Activated CD8-positive, alpha-beta memory T cell treated with anti-CD3 and anti-CD28 coated beads, Interleukin-2, amount 10 ng/mL, durations not matched to agents 7 days and 5 days (primary cell): Measurements from ENCODE around the gene HDAC9. TPM values are rescaled to one million over a fixed set of nuclear protein-coding genes. Genes with fewer than 3 reads are reported as not detected.
"Not testable (repeated sequence)": the region's sequence is repeated elsewhere in the genome, so short reads cannot be mapped to it uniquely, and the experiment has no call there.

Source experiments
- ATAC-seq: fragments of 150-1000 bp; cut with Tn5 transposase; one replicate; pipeline ENCODE4 v1.10.0; 2021; ENCODE audit warnings: moderate library complexity
- CTCF ChIA-PET: fragments of 350-600 bp; sonication (Branson Sonifier 250); formaldehyde crosslinking; loops from one replicate; lab custom pipeline; 2021; ENCODE audit warnings: antibody characterized with exemption; lab: Charles Lee
- DNase-seq: peaks from one replicate; pipeline ENCODE4 v3.0.0-alpha.2; 2020
- H3K27ac Mint-ChIP-seq: one replicate; pipeline ENCODE4 v1.8.0; 2021; ENCODE audit warnings: mild to moderate bottlenecking, mixed read lengths
- H3K27me3 Mint-ChIP-seq: one replicate; pipeline ENCODE4 v1.8.0; 2021; ENCODE audit warnings: mixed read lengths
- H3K36me3 Mint-ChIP-seq: one replicate; pipeline ENCODE4 v1.8.0; 2021; ENCODE audit warnings: mild to moderate bottlenecking, mixed read lengths
- H3K4me1 Mint-ChIP-seq: one replicate; pipeline ENCODE4 v1.8.0; 2021; ENCODE audit warnings: mixed read lengths
- H3K4me3 Mint-ChIP-seq: one replicate; pipeline ENCODE4 v1.8.0; 2021; ENCODE audit warnings: mild to moderate bottlenecking, moderate library complexity, mixed read lengths
- H3K9me3 Mint-ChIP-seq: one replicate; pipeline ENCODE4 v1.8.0; 2022; ENCODE audit warnings: low read depth, mixed read lengths
- total RNA-seq, 2 experiments: library from RNA; stranded (reverse); gene quantifications; one replicate each; pipeline ENCODE4 v1.2.3, GENCODE V29; 2021

The HDAC9 gene
- total RNA-seq, 2 experiments from 2014 or later, result 0.91 to 2.9 TPM

GRCh38 chr7:18693816-18694215 is 198.3 kb downstream of the HDAC9 start:
- ATAC-seq (no peak), DNase-seq (no peak)
- Mint-ChIP-seq H3K9me3 (no peaks in the 10 kb centered on the region), H3K27me3 (no peaks in the 10 kb centered on the region), H3K4me3 (no peak overlapping the region), H3K36me3 (no peaks in the 10 kb centered on the region), H3K4me1 (no peaks in the 10 kb centered on the region), H3K27ac (no peak overlapping the region)
- CTCF ChIA-PET, result no interaction called here

- Mint-ChIP-seq H3K27ac (no peak overlapping the region), H3K27me3 (no peaks in the 10 kb centered on the region), H3K4me1 (no peaks in the 10 kb centered on the region), H3K4me3 (no peak overlapping the region), H3K36me3 (no peaks in the 10 kb centered on the region), H3K9me3 (no peaks in the 10 kb centered on the region)
- no peak for ATAC-seq
- CTCF ChIA-PET, result no interaction called here
- no peak for DNase-seq
These were observed 198.9 kb downstream of the HDAC9 start for GRCh38 chr7:18694484-18694883.

GRCh38 chr7:18694911-18695310 is 199.4 kb downstream of the HDAC9 start:
- Mint-ChIP-seq H3K27ac (no peak overlapping the region), H3K9me3 (no peaks in the 10 kb centered on the region), H3K36me3 (no peaks in the 10 kb centered on the region), H3K4me3 (no peak overlapping the region), H3K4me1 (no peaks in the 10 kb centered on the region), H3K27me3 (no peaks in the 10 kb centered on the region)
- CTCF ChIA-PET, result no interaction called here
- no peak for DNase-seq
- no peak for ATAC-seq

GRCh38 chr7:18698258-18698734 is 202.7 kb downstream of the HDAC9 start:
- H3K9me3 Mint-ChIP-seq, result no peaks in the 10 kb centered on the region
- ATAC-seq (no peak), DNase-seq (no peak)
- CTCF ChIA-PET, result interaction anchor here (1.4 kb wide), 1 partner anchor 346 kb away, joined by 3 read pairs; no protein-coding TSS in a partner anchor
- no peak overlapping the region for H3K27ac Mint-ChIP-seq
- H3K36me3 Mint-ChIP-seq, result no peaks in the 10 kb centered on the region
- H3K27me3 Mint-ChIP-seq, result no peaks in the 10 kb centered on the region
- H3K4me3 Mint-ChIP-seq, result no peak overlapping the region
- no peaks in the 10 kb centered on the region for H3K4me1 Mint-ChIP-seq

- Mint-ChIP-seq H3K36me3 (no peaks in the 10 kb centered on the region), H3K27me3 (no peaks in the 10 kb centered on the region)
These were observed 204.6 kb downstream of the HDAC9 start for GRCh38 chr7:18700147-18700546.

GRCh38 chr7:18702071-18702829 is 206.7 kb downstream of the HDAC9 start:
- CTCF ChIA-PET, result no interaction called here
- no peak for ATAC-seq
- H3K4me1 Mint-ChIP-seq, result no peaks in the 10 kb centered on the region
- H3K27ac Mint-ChIP-seq, result no peak overlapping the region
- DNase-seq, result no peak
- no peaks in the 10 kb centered on the region for H3K27me3 Mint-ChIP-seq
- no peaks in the 10 kb centered on the region for H3K9me3 Mint-ChIP-seq
- H3K4me3 Mint-ChIP-seq, result no peak overlapping the region
- no peaks in the 10 kb centered on the region for H3K36me3 Mint-ChIP-seq

More at GRCh38 chr7:18700147-18700546, 204.6 kb downstream of the HDAC9 start:
- H3K9me3 Mint-ChIP-seq, result no peaks in the 10 kb centered on the region
- no peak overlapping the region for H3K27ac Mint-ChIP-seq
- ATAC-seq (no peak), DNase-seq (no peak)
- no peaks in the 10 kb centered on the region for H3K4me1 Mint-ChIP-seq
- no peak overlapping the region for H3K4me3 Mint-ChIP-seq
- CTCF ChIA-PET, result no interaction called here

- H3K27ac Mint-ChIP-seq, result no peak overlapping the region
- CTCF ChIA-PET, result no interaction called here
- H3K4me3 Mint-ChIP-seq, result no peak overlapping the region
- ATAC-seq (no peak), DNase-seq (no peak)
- H3K27me3 Mint-ChIP-seq, result no peaks in the 10 kb centered on the region
- no peaks in the 10 kb centered on the region for H3K4me1 Mint-ChIP-seq
- H3K9me3 Mint-ChIP-seq, result no peaks in the 10 kb centered on the region
- H3K36me3 Mint-ChIP-seq, result no peaks in the 10 kb centered on the region
These were observed 208.1 kb downstream of the HDAC9 start for GRCh38 chr7:18703685-18704084.

- H3K4me3 Mint-ChIP-seq, result no peak overlapping the region
- H3K4me1 Mint-ChIP-seq, result no peaks in the 10 kb centered on the region
- no peaks in the 10 kb centered on the region for H3K27me3 Mint-ChIP-seq
- no peaks in the 10 kb centered on the region for H3K9me3 Mint-ChIP-seq
- no peaks in the 10 kb centered on the region for H3K36me3 Mint-ChIP-seq
- ATAC-seq (no peak), DNase-seq (no peak)
- H3K27ac Mint-ChIP-seq, result no peak overlapping the region
- CTCF ChIA-PET, result no interaction called here
These were observed 211.1 kb downstream of the HDAC9 start for GRCh38 chr7:18706670-18707069.

- CTCF ChIA-PET, result no interaction called here
- H3K9me3 Mint-ChIP-seq, result no peaks in the 10 kb centered on the region
- ATAC-seq (no peak), DNase-seq (no peak)
- H3K36me3 Mint-ChIP-seq, result no peaks in the 10 kb centered on the region
- H3K27ac Mint-ChIP-seq, result no peak overlapping the region
- no peaks in the 10 kb centered on the region for H3K27me3 Mint-ChIP-seq
- no peak overlapping the region for H3K4me3 Mint-ChIP-seq
- no peaks in the 10 kb centered on the region for H3K4me1 Mint-ChIP-seq
These were observed 212.7 kb downstream of the HDAC9 start for GRCh38 chr7:18708204-18708603.

- DNase-seq (no peak), ATAC-seq (no peak)
- H3K36me3 Mint-ChIP-seq, result no peaks in the 10 kb centered on the region
- no peak overlapping the region for H3K27ac Mint-ChIP-seq
- H3K9me3 Mint-ChIP-seq, result peaks cover 3% of the 10 kb centered on the region
- CTCF ChIA-PET, result no interaction called here
- no peaks in the 10 kb centered on the region for H3K4me1 Mint-ChIP-seq
- H3K4me3 Mint-ChIP-seq, result no peak overlapping the region
- H3K27me3 Mint-ChIP-seq, result no peaks in the 10 kb centered on the region
These were observed 220.4 kb downstream of the HDAC9 start for GRCh38 chr7:18715988-18716387.

- Mint-ChIP-seq H3K27me3 (no peaks in the 10 kb centered on the region), H3K4me1 (no peaks in the 10 kb centered on the region), H3K9me3 (peaks cover 3% of the 10 kb centered on the region), H3K4me3 (no peak overlapping the region), H3K27ac (no peak overlapping the region), H3K36me3 (no peaks in the 10 kb centered on the region)
- no peak for DNase-seq
- no peak for ATAC-seq
- CTCF ChIA-PET, result no interaction called here
These were observed 225.9 kb downstream of the HDAC9 start for GRCh38 chr7:18721429-18721828.

GRCh38 chr7:18724318-18724717 is 228.8 kb downstream of the HDAC9 start:
- no peak overlapping the region for H3K27ac Mint-ChIP-seq
- peaks cover 3% of the 10 kb centered on the region for H3K9me3 Mint-ChIP-seq
- no peaks in the 10 kb centered on the region for H3K4me1 Mint-ChIP-seq
- CTCF ChIA-PET, result no interaction called here
- no peak for ATAC-seq
- H3K4me3 Mint-ChIP-seq, result no peak overlapping the region
- no peaks in the 10 kb centered on the region for H3K27me3 Mint-ChIP-seq
- no peak for DNase-seq
- H3K36me3 Mint-ChIP-seq, result no peaks in the 10 kb centered on the region

GRCh38 chr7:18727115-18727870 is 231.7 kb downstream of the HDAC9 start:
- CTCF ChIA-PET, result no interaction called here
- Mint-ChIP-seq H3K9me3 (no peaks in the 10 kb centered on the region), H3K4me1 (no peaks in the 10 kb centered on the region), H3K27ac (no peak overlapping the region), H3K27me3 (no peaks in the 10 kb centered on the region), H3K4me3 (no peak overlapping the region), H3K36me3 (no peaks in the 10 kb centered on the region)
- ATAC-seq (no peak), DNase-seq (no peak)

- H3K4me3 Mint-ChIP-seq, CTCF ChIA-PET, DNase-seq, H3K9me3 Mint-ChIP-seq, H3K36me3 Mint-ChIP-seq, H3K27me3 Mint-ChIP-seq, H3K27ac Mint-ChIP-seq, ATAC-seq: not testable (repeated sequence)
- peaks cover 10% of the 10 kb centered on the region for H3K4me1 Mint-ChIP-seq
These were observed 240.5 kb downstream of the HDAC9 start for GRCh38 chr7:18736012-18736411.
